ENCODE data around the gene ASIC3.

The ASIC3 gene

GRCh38 chr7:151085691-151086620 is 37.6 kb downstream of the ASIC3 start, which contains the start of gene AGAP3:
TSS of gene AGAP3 (plus strand) at chr7:151086475. CDS start at chr7:151086742, 267 bp downstream.
- DNase-seq (ENCODE audit: low read depth in 2 of 2), result no peak

- DNase-seq (ENCODE audit: low read depth in 2 of 2), result no peak
These were observed 38.5 kb downstream of the ASIC3 start for GRCh38 chr7:151086802-151087244.

- no peak for DNase-seq (ENCODE audit: low read depth in 2 of 2)
These were observed 39.1 kb downstream of the ASIC3 start for GRCh38 chr7:151087245-151088018.

DNA sequence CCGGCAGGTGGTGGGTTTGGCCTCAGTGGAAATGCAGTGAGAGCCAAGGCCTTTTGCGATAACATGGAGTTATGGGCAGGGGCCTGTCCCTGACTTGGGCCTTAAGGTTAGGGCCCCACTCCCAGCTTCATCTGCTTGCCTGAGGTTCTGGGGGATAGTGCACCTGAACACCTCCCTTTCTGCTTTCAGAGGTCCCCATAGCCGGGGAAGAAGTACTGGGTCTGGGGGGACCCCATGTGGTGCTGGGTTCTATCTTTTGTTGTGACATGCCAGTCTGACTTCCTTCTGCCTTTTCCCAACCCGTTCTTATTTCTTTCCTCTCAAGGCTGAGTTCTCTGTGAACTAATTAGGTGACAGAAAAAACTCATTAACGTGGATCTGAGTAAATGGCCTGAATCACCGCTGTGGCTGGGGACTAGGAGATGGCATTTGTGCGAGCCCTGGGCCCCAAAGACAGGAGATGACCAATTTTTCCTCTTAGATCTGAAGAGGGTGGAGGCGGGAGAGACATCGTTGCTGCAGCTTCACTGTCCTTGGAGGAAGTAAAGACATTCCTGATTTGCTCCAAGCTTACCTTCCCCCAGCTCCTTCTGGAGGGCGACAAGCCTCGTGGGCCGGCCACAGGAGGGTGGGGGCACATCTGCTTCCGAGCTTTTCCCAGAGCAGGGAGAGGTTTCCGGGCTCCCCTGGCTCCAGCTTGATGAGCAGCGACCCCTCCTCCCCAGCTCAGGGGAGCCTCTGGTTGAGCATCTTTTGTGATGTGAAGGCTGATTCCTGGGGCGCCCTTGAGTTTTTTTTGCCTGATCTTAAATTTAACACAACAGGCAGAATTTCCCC is 39.9 kb downstream of the ASIC3 start:
- DNase-seq (ENCODE audit: low read depth in 2 of 2), result no peak

- no peak for DNase-seq (ENCODE audit: low read depth in 2 of 2)
These were observed 40.7 kb downstream of the ASIC3 start for GRCh38 chr7:151088856-151089699.

- no peak for DNase-seq (ENCODE audit: low read depth in 2 of 2)
These were observed 41.8 kb downstream of the ASIC3 start for GRCh38 chr7:151089893-151090730.

GRCh38 chr7:151091003-151091402 is 42.7 kb downstream of the ASIC3 start:
- DNase-seq (ENCODE audit: low read depth in 2 of 2), result no peak

- no peak for DNase-seq (ENCODE audit: low read depth in 2 of 2)
These were observed 43.1 kb downstream of the ASIC3 start for GRCh38 chr7:151091431-151091830.

GRCh38 chr7:151091988-151092387 is 43.7 kb downstream of the ASIC3 start:
- DNase-seq (ENCODE audit: low read depth in 2 of 2), result no peak

DNA sequence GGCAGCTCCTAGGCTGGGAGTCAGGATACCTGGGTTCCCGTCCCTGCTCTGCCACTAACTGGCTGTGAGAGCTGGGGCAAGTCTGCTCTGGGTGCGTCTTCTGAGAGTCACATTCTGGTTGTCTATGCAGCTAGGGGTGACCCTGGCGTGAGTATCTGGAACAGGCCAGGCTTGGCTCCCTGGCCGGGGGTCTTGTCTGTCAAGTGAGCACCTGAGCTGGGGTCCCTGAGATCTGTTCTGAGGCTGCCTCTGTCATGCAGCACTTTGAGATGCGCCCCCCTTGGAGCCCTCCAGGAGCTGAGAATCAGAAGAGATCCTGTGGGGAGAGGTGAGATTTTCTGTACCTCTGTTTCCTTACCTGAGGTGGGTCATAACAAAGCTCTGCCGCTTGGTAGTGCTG is 45.4 kb downstream of the ASIC3 start:
- no peak for DNase-seq (ENCODE audit: low read depth in 2 of 2)

GRCh38 chr7:151094675-151095074 is 46.3 kb downstream of the ASIC3 start:
- DNase-seq (ENCODE audit: low read depth in 2 of 2), result no peak

DNA sequence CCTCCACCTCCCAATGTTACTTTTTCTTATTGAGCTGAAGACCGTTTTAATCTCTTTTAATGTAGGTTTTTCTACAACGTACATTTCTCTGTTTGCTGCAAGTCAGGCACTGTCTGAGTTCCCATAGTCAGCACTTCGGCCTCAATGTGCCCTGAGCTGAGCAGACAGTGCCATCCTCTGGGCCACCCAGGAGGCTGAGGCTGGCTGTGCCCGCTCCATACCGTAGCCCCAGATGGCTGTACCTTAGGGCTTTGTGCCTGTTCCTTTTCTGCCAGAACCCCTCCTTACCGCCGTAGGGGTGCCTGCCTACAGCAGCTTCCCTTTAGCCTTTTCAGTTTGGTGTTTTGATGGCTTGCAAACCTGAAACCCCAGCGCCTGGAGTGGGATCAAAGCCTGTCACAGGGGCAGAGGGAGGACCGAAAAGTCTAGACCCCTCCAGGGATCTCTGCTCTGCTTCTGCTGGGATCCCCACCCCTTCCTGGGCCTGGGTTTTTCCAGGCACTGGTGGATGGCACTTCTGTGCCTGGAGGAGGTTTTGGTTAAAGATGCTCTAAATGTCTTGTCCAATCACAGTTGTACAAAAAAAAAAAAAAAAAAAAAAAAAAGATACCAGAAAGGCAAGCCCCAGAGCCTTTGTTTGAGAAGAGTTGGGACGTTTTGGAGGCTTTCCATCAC is 46.9 kb downstream of the ASIC3 start:
- no peak for DNase-seq (ENCODE audit: low read depth in 2 of 2)

DNA sequence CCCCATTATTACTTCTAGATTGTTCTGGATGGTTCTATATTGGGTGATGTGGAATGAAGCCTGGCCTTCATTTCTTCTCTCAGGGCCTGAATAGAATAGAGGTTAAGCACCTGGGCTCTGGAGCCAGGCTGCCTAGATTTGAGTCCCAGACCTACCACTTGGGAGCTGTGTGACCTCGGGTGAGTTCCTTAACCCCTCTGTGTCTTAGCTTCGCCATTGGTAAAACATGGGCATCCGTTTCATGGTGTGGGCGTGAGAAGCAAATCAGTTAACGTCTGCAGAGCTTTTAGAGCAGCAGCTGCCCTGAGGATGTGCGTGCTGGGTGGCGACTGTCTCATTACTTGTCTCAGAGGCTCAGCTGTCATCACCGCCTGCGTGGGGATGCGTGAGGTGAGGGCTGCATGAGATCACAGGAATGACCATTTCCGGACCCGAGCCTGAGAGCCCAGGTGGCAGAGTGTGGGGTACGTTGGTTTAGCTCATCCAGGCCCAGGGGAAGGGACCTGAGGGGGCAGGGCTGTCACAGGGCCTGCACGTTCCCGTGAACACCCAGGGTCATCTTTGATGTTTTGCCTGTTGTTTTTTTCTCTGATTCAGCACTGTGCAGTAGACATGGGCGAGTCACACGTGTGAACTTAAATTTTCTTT is 47.6 kb downstream of the ASIC3 start:
- DNase-seq (ENCODE audit: low read depth in 2 of 2), result no peak

DNA sequence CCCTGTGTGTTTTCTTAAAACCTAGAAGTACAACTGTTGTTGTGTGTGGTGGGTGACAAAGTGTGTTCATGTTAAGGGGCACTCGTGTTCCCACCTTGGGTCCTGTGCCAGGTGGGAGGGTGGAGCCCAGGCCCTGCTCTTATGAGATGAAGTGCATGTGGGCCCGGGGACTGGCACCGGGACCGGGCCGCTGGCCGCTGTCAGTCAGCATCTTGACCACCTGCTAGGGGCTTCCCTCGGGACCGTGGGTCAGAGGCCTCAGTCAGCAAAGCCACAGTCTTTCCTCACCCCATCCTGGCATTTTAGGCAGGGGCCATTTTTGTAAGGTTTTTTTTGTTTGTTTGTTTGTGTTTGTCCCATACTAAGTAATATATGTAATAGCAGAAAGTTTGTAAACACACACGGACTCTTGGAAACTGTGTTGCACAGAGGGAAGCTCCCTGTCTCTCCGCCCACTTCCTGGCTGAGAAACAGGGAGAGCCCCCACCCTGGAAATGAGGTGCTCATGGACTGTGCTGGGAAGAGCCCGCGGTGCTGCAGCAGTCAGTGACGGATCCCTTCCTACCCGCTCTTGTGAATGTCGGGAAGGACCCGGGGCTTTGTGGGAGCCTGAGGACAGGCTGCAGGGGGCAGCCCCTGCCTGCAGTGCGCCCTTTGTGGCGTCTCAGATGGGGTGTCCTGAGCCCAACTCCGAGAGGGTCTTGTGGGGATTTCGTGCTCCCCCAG is 51.3 kb downstream of the ASIC3 start:
- DNase-seq (ENCODE audit: low read depth in 2 of 2), result no peak

DNA sequence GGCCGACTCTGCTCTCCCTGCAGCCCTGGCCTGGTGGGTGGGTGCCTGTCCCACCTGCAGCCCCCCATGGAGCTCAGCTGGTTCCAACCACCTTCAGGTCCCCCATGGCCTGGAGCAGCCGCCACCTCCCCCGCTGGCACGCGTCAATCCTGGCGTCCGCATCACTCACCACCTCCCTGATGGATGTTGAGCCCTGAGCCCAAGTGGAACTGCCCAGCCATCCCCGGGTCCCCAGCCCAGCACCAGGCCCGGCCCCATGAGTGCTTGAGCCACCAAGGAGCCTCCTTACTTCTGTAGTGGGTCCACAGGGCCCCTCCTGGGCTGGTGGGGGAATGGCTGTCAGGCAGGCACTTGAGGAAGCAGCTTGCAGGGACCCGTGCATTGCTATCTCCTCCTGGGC is 52.6 kb downstream of the ASIC3 start:
- no peak for DNase-seq (ENCODE audit: low read depth in 2 of 2)

GRCh38 chr7:151101621-151102396 is 53.5 kb downstream of the ASIC3 start:
- no peak for DNase-seq (ENCODE audit: low read depth in 2 of 2)
